GM20000 (cell line): ENCODE measurements around the gene GPR137.

ENCODE experiments used
- DNase-seq: peaks from one replicate; pipeline ENCODE4 v3.0.0; 2012; ENCODE audit warnings: low spot score
- TF ChIP-seq, protein P1 (sequence below): IDR thresholded peaks from 2 replicates; pipeline ENCODE4 v1.5.1; 2012; ENCODE audit warnings: mild to moderate bottlenecking, control low read depth; ENCODE audit errors: extremely low read depth, missing control alignments

GPR137 gene

DNA sequence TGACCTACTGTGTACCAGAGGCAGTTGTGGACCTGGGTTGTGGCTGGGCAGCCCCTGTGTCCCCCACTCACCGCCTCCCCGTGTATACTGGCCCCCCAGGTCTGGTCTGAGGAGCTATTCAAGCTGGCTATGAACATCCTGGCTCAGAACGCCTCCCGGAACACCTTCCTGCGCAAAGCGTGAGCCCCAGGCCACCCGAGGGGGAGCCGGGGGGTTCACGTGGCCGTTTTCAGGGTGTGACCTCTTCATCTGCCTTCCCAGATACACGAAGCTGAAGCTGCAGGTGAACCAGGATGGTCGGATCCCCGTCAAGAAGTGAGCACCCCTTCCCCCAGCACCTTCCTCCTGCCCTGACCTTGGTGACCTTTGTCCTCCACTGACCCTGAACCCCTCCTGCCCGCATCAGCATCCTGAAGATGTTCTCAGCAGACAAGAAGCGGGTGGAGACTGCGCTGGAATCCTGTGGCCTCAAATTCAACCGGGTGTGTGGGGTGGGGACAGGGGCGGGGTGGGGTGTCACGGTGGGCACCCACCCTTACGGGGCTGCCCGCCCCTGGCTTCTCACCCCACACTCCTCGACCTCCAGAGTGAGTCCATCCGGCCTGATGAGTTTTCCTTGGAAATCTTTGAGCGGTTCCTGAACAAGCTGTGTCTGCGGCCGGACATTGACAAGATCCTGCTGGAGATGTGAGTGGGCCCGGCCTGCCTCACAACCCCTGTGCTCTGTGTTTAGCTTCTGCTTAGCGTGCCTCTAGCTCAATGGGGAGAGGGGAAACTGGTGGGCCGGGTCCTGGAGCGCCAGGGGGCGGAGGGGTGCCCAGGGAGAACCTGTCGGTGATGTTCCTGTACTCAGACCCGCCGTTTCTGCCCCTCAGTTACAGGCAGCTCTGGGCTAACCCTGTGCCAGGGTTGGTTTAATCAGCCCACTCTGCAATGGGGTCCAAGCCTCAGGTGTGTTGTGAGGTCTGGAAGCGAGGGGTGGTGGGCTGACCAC is 30.2 kb upstream of the GPR137 start:
- DNase-seq, result no peak
- TF ChIP-seq, protein P1, sequence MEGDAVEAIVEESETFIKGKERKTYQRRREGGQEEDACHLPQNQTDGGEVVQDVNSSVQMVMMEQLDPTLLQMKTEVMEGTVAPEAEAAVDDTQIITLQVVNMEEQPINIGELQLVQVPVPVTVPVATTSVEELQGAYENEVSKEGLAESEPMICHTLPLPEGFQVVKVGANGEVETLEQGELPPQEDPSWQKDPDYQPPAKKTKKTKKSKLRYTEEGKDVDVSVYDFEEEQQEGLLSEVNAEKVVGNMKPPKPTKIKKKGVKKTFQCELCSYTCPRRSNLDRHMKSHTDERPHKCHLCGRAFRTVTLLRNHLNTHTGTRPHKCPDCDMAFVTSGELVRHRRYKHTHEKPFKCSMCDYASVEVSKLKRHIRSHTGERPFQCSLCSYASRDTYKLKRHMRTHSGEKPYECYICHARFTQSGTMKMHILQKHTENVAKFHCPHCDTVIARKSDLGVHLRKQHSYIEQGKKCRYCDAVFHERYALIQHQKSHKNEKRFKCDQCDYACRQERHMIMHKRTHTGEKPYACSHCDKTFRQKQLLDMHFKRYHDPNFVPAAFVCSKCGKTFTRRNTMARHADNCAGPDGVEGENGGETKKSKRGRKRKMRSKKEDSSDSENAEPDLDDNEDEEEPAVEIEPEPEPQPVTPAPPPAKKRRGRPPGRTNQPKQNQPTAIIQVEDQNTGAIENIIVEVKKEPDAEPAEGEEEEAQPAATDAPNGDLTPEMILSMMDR, result no peak

- DNase-seq, result no peak
- TF ChIP-seq, protein P1, result no peak
Observed at GRCh38 chr11:64256300-64256699, 29.3 kb upstream of the GPR137 start.

DNA sequence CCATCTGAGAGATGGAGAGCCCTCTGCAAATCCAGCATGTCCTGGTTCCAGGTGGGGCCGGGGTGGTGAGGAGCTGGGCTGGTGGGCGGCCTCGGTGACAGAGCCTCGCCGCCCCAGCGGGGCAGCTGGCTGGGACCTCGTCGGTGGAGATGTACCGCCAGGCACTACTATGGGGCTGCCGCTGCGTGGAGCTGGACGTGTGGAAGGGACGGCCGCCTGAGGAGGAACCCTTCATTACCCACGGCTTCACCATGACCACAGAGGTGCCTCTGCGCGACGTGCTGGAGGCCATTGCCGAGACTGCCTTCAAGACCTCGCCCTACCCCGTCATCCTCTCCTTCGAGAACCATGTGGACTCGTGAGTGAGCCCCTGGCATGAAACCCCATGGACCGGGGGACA is 27.3 kb upstream of the GPR137 start:
- DNase-seq, result no peak
- TF ChIP-seq, protein P1, result no peak

DNA sequence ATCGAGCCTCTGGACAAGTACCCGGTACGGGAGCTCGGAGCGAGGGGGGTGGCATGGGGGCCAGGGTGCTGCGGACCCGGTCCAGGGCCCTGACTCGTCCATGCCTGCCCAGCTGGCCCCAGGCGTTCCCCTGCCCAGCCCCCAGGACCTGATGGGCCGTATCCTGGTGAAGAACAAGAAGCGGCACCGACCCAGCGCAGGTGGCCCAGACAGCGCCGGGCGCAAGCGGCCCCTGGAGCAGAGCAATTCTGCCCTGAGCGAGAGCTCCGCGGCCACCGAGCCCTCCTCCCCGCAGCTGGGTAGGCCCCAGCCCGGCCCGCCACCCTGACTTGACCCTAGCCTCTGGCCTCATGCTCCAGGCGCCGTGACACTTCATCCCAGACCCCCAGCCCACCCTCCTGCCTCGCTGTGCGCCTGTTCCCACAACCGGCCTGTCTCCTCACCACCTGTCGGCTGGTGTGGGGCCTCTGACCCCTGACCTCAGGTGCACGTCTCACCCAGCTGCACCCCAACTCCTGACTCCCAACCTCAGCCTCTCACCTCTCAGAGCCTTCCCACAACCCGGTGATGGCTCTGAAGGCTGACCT is 26.6 kb upstream of the GPR137 start:
- TF ChIP-seq, protein P1, result no peak
- DNase-seq, result no peak

DNA sequence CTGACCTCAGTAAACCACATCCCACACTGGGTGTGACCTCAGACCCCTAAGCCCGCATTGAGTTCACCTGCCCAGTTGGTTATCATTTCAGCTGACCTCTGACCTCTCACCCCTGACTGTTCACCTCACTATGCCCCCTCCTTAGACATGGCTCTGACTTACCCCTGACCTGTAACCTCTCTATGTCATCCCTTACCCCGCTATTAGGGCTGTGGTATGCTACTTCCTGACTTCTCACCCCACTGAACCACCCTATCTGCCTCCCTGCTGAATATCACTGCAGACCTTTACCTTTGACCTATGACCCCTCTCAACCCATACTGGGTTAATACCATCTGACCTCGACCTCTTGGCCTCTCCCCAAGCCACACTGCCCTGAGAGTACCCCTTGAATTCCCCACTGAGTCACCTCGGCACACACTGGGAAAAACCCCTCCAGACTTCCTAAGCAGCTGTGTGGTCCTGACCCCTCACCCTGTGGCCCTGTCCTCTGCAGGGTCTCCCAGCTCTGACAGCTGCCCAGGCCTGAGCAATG is 26.0 kb upstream of the GPR137 start:
- peak; percentile 66 for DNase-seq

GRCh38 chr11:64260147-64260708 is 25.4 kb upstream of the GPR137 start:
- TF ChIP-seq, protein P1, result no peak
- peak; percentile 66 for DNase-seq

More for the DNA sequence above, 26.0 kb upstream of the GPR137 start:
- TF ChIP-seq, protein P1, result no peak
